Measurements from ENCODE around the gene SSBP3. TPM values are rescaled to one million over a fixed set of nuclear protein-coding genes. Genes with fewer than 3 reads are reported as not detected.
A peak's percentile ranks its signal among the peaks of the same experiment; 100 is the strongest.

The SSBP3 gene
- total RNA-seq, 1 experiment from 2014 or later = 26.5 TPM

GRCh38 chr1:54250670-54251069 is 155.5 kb downstream of the SSBP3 start:
- Histone ChIP-seq H3K4me1 (replicated peaks; ENCODE audit: insufficient read depth) (peaks cover 31% of the 10 kb centered on the region), H3K9me2 (ENCODE audit: insufficient read depth) (no peaks in the 10 kb centered on the region), H2AFZ (no peak overlapping the region), H4K20me1 (ENCODE audit: insufficient read depth) (no peaks in the 10 kb centered on the region), H3K27ac (no peak overlapping the region), H3K4me2 (no peak overlapping the region), H3K4me3 (no peak overlapping the region), H3K36me3 (ENCODE audit: low read depth) (no peaks in the 10 kb centered on the region), H3K27me3 (ENCODE audit: insufficient read depth, low read depth) (no peaks in the 10 kb centered on the region), H3F3A (ENCODE audit: insufficient read depth, low read depth) (peaks cover 8% of the 10 kb centered on the region; the same call in 1 of the 2 replicates), H3K79me2 (ENCODE audit: low read depth) (no peaks in the 10 kb centered on the region), H3K9me3 (ENCODE audit: insufficient read depth, low read depth) (no peaks in the 10 kb centered on the region)
- ChIA-PET CTCF (no interaction called here), POLR2A (ENCODE audit: unreplicated experiment) (interaction anchor here (0.6 kb wide), 1 partner anchor 21 kb away, joined by 4 read pairs; no protein-coding TSS in a partner anchor)
- no TSS peak for BruUV-seq (replicated peaks)
- intact Hi-C loops (cut with micrococcal nuclease; ENCODE audit: unreplicated experiment) = no loop called here
- no peak for DNase-seq
- TF ChIP-seq EZH2 (IDR thresholded peaks at IDR 0.05; ENCODE audit: low read depth) = no peak
- no peak for TF ChIP-seq CTCF (conservative IDR thresholded peaks at IDR 0.05)

- intact Hi-C loops (cut with micrococcal nuclease; ENCODE audit: unreplicated experiment) = no loop called here
- no peak overlapping the region for H2AFZ ChIP-seq
- BruUV-seq (replicated peaks) = no TSS peak
- no peaks in the 10 kb centered on the region for H3K27me3 ChIP-seq (ENCODE audit: insufficient read depth, low read depth)
- peak overlapping the region; percentile 62 for H3K4me2 ChIP-seq
- H3F3A ChIP-seq (ENCODE audit: insufficient read depth, low read depth) = peaks cover 8% of the 10 kb centered on the region; the same call in 1 of the 2 replicates
- no peak overlapping the region for H3K4me3 ChIP-seq
- H3K27ac ChIP-seq = peak overlapping the region; percentile 48; the same call in 1 of the 2 replicates
- DNase-seq = peak; percentile 49 to 67
- ChIA-PET CTCF (no interaction called here), POLR2A (ENCODE audit: unreplicated experiment) (interaction anchor here (0.6 kb wide), 1 partner anchor 20 kb away, joined by 4 read pairs; no protein-coding TSS in a partner anchor)
- no peaks in the 10 kb centered on the region for H3K36me3 ChIP-seq (ENCODE audit: low read depth)
- no peaks in the 10 kb centered on the region for H3K9me3 ChIP-seq (ENCODE audit: insufficient read depth, low read depth)
- no peaks in the 10 kb centered on the region for H4K20me1 ChIP-seq (ENCODE audit: insufficient read depth)
- no peaks in the 10 kb centered on the region for H3K9me2 ChIP-seq (ENCODE audit: insufficient read depth)
- no peak for TF ChIP-seq CTCF (conservative IDR thresholded peaks at IDR 0.05)
- TF ChIP-seq EZH2 (IDR thresholded peaks at IDR 0.05; ENCODE audit: low read depth) = no peak
- H3K4me1 ChIP-seq (replicated peaks; ENCODE audit: insufficient read depth) = peaks cover 31% of the 10 kb centered on the region
- H3K79me2 ChIP-seq (ENCODE audit: low read depth) = no peaks in the 10 kb centered on the region
Measured at GRCh38 chr1:54249819-54250435, 156.3 kb downstream of the SSBP3 start.

GRCh38 chr1:54248966-54249365 is 157.2 kb downstream of the SSBP3 start:
- Histone ChIP-seq H3K4me1 (replicated peaks; ENCODE audit: insufficient read depth) (peaks cover 28% of the 10 kb centered on the region), H3K27ac (no peak overlapping the region), H3K9me3 (ENCODE audit: insufficient read depth, low read depth) (no peaks in the 10 kb centered on the region), H2AFZ (no peak overlapping the region), H3K36me3 (ENCODE audit: low read depth) (no peaks in the 10 kb centered on the region), H3K4me3 (no peak overlapping the region), H3K9me2 (ENCODE audit: insufficient read depth) (no peaks in the 10 kb centered on the region), H3K79me2 (ENCODE audit: low read depth) (no peaks in the 10 kb centered on the region), H3F3A (ENCODE audit: insufficient read depth, low read depth) (peaks cover 8% of the 10 kb centered on the region; the same call in 1 of the 2 replicates), H3K4me2 (no peak overlapping the region), H3K27me3 (ENCODE audit: insufficient read depth, low read depth) (no peaks in the 10 kb centered on the region), H4K20me1 (ENCODE audit: insufficient read depth) (no peaks in the 10 kb centered on the region)
- BruUV-seq (replicated peaks) = no TSS peak
- intact Hi-C loops (cut with micrococcal nuclease; ENCODE audit: unreplicated experiment) = no loop called here
- TF ChIP-seq CTCF (conservative IDR thresholded peaks at IDR 0.05) (no peak), EZH2 (IDR thresholded peaks at IDR 0.05; ENCODE audit: low read depth) (no peak)
- POLR2A ChIA-PET (ENCODE audit: unreplicated experiment) = no interaction called here
- CTCF ChIA-PET = no interaction called here
- no peak for DNase-seq
